DND-41 (cell line): Measurements from ENCODE around the gene RNF114.

Source experiments
- CTCF ChIP-seq: IDR thresholded peaks from 2 replicates; pipeline ENCODE4 v1.5.1; 2012; ENCODE audit warnings: borderline replicate concordance, low read length, moderate library complexity, mild to moderate bottlenecking; ENCODE audit not compliant: poor library complexity, severe bottlenecking; ENCODE audit errors: extremely low read depth
- EZH2 ChIP-seq: IDR thresholded peaks from 3 replicates; pipeline ENCODE4 v1.6.1; 2012; ENCODE audit warnings: borderline replicate concordance, low read depth, mild to moderate bottlenecking, moderate library complexity, low read length, inconsistent platforms; ENCODE audit not compliant: severe bottlenecking

GRCh38 chr20:49976542-49976941 is 40.3 kb downstream of the RNF114 start:
- TF ChIP-seq CTCF (no peak), EZH2 (no peak)
